Stomach (tissue), 4 donors: ENCODE measurements around the gene APP.

ENCODE experiments used
- EP300 ChIP-seq: sonication (generic); formaldehyde crosslinking; IDR thresholded peaks from one replicate; pipeline ENCODE4 v1.6.1; 2017; ENCODE audit warnings: antibody characterized with exemption
- POLR2A ChIP-seq, 4 donors: fragments of 450-650 bp; IDR thresholded peaks; one replicate each; pipeline ENCODE4 v1.6.1; 2016; ENCODE audit warnings: antibody characterized with exemption in 4 of 4, control low read depth in 2 of 4, mild to moderate bottlenecking in 1 of 4, moderate library complexity in 1 of 4
- TF ChIP-seq, protein P1 (sequence below), 7 experiments: fragments of 450-650 bp in 4 of 7; fragments of 200-600 bp in 3 of 7; sonication (generic) in 3 of 7; IDR thresholded peaks; one replicate each; pipeline ENCODE4 v1.5.1; 2016 to 2019; ENCODE audit warnings: antibody characterized with exemption in 7 of 7, control low read depth in 2 of 7, mild to moderate bottlenecking in 1 of 7

DNA sequence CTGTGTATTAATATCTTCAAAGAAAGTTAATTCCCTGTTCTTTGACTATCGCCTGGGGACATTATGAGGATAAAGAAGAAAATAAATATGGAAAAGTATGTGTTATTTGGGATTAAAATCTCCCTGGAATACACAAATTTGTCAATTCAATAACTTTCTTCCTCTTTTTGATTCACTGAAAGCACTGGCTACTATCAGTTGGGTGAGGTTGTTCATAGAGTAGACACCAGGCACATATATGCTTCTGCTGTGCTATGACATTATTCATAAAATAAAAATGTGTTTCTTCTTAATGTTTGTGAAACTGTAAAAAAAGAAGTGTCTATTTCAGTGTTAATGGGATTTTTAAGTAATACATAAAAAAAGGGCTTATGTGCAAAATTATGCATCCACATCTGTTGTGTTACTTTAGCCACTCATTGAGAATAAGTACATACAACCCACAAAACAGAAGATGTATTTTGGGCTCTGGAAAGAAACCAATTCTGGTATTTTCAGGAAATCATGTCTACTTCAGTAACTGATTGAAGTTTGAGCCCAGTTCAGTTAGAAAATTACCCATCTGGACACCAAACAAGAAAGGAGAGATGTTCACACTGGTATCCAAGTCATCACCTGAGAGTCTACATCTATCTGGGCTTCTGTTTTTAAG, 266.4 kb downstream of the APP start:
- TF ChIP-seq EP300 (no peak), POLR2A (IDR thresholded peaks at IDR 0.05) (no peak)
- TF ChIP-seq, protein P1, sequence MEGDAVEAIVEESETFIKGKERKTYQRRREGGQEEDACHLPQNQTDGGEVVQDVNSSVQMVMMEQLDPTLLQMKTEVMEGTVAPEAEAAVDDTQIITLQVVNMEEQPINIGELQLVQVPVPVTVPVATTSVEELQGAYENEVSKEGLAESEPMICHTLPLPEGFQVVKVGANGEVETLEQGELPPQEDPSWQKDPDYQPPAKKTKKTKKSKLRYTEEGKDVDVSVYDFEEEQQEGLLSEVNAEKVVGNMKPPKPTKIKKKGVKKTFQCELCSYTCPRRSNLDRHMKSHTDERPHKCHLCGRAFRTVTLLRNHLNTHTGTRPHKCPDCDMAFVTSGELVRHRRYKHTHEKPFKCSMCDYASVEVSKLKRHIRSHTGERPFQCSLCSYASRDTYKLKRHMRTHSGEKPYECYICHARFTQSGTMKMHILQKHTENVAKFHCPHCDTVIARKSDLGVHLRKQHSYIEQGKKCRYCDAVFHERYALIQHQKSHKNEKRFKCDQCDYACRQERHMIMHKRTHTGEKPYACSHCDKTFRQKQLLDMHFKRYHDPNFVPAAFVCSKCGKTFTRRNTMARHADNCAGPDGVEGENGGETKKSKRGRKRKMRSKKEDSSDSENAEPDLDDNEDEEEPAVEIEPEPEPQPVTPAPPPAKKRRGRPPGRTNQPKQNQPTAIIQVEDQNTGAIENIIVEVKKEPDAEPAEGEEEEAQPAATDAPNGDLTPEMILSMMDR (IDR thresholded peaks at IDR 0.05), result no peak
